Mesenchymal stem cell (in vitro differentiated cells and primary cell): ENCODE data around the gene LDB2.

ENCODE experiments used
- DNase-seq: peaks from one replicate; pipeline ENCODE4 v3.0.0-alpha.2; 2013
- H2AFZ ChIP-seq: one replicate; pipeline ENCODE4 v1.6.1; 2013; ENCODE audit warnings: low read depth, mild to moderate bottlenecking, control low read depth, inconsistent platforms, low read length, moderate library complexity
- H2AK5ac ChIP-seq: 2 replicates; pipeline ENCODE4 v1.6.1; 2013; ENCODE audit warnings: low read length, moderate library complexity, mild to moderate bottlenecking, inconsistent platforms; ENCODE audit not compliant: severe bottlenecking
- H2BK120ac ChIP-seq: one replicate; pipeline ENCODE4 v1.6.1; 2013; ENCODE audit warnings: low read depth, mild to moderate bottlenecking, inconsistent platforms, low read length, moderate library complexity
- H2BK12ac ChIP-seq, 2 experiments: one replicate each; pipeline ENCODE4 v1.6.1; 2013; ENCODE audit warnings: inconsistent platforms in 2 of 2, low read length in 2 of 2, mild to moderate bottlenecking in 2 of 2, moderate library complexity in 2 of 2, control low read depth in 1 of 2
- H2BK15ac ChIP-seq: one replicate; pipeline ENCODE4 v1.6.1; 2013; ENCODE audit warnings: mild to moderate bottlenecking, low read depth, inconsistent platforms; ENCODE audit not compliant: poor library complexity, severe bottlenecking
- H2BK5ac ChIP-seq: 2 replicates; pipeline ENCODE4 v1.6.1; 2013; ENCODE audit warnings: low read depth, mild to moderate bottlenecking, low read length, control low read depth, inconsistent platforms; ENCODE audit not compliant: poor library complexity, severe bottlenecking
- H3K14ac ChIP-seq, 2 experiments: one replicate each; pipeline ENCODE4 v1.6.1; 2013; ENCODE audit warnings: inconsistent platforms in 2 of 2, low read length in 2 of 2, control low read depth in 1 of 2, mild to moderate bottlenecking in 1 of 2, moderate library complexity in 1 of 2
- H3K18ac ChIP-seq, 2 experiments: one replicate each; pipeline ENCODE4 v1.6.1; 2013; ENCODE audit warnings: inconsistent platforms in 2 of 2, low read length in 2 of 2, control low read depth in 1 of 2, low read depth in 1 of 2, mild to moderate bottlenecking in 1 of 2
- H3K23ac ChIP-seq, 2 experiments: one replicate each; pipeline ENCODE4 v1.6.1; 2013; ENCODE audit warnings: inconsistent platforms in 2 of 2, low read length in 2 of 2, mild to moderate bottlenecking in 2 of 2, moderate library complexity in 2 of 2, control low read depth in 1 of 2
- H3K27ac ChIP-seq: 2 replicates; pipeline ENCODE4 v1.5.1; 2013; ENCODE audit warnings: mild to moderate bottlenecking, moderate library complexity, low read length, control low read depth, inconsistent platforms; ENCODE audit not compliant: poor library complexity, severe bottlenecking
- H3K27me3 ChIP-seq, 2 experiments: 2 replicates each; pipeline versions ENCODE4 v1.6.1 to v1.7.0; 2013; ENCODE audit warnings: low read length in 2 of 2, mild to moderate bottlenecking in 2 of 2, moderate library complexity in 2 of 2, control low read depth in 1 of 2, inconsistent platforms in 1 of 2; ENCODE audit not compliant: control insufficient read depth in 1 of 2, insufficient read depth in 1 of 2
- H3K36me3 ChIP-seq, 2 experiments: 2 replicates each; pipeline versions ENCODE4 v1.6.1 to v1.7.0; 2013; ENCODE audit warnings: low read length in 2 of 2, control low read depth in 1 of 2, inconsistent platforms in 1 of 2, low read depth in 1 of 2, mild to moderate bottlenecking in 1 of 2; ENCODE audit not compliant: insufficient read depth in 2 of 2, control insufficient read depth in 1 of 2
- H3K4ac ChIP-seq, 2 experiments: one replicate each; pipeline ENCODE4 v1.6.1; 2013; ENCODE audit warnings: inconsistent platforms in 2 of 2, low read length in 2 of 2, mild to moderate bottlenecking in 2 of 2, moderate library complexity in 2 of 2, control low read depth in 1 of 2, low read depth in 1 of 2
- H3K4me1 ChIP-seq: 2 replicates; pipeline ENCODE4 v1.6.1; 2013; ENCODE audit warnings: low read depth, low read length, control low read depth; ENCODE audit not compliant: control insufficient read depth, insufficient read depth
- H3K4me2 ChIP-seq: 2 replicates; pipeline ENCODE4 v1.6.1; 2013; ENCODE audit warnings: low read length, mild to moderate bottlenecking, inconsistent platforms; ENCODE audit not compliant: poor library complexity, severe bottlenecking
- H3K4me3 ChIP-seq, 2 experiments: 2 replicates each; pipeline versions ENCODE4 v1.5.1 to v1.7.0; 2013; ENCODE audit warnings: low read length in 2 of 2, mild to moderate bottlenecking in 2 of 2, control low read depth in 1 of 2, low read depth in 1 of 2; ENCODE audit not compliant: insufficient read depth in 1 of 2
- H3K79me1 ChIP-seq: replicated peaks from 2 replicates; pipeline ENCODE4 v1.6.1; 2013; ENCODE audit warnings: mild to moderate bottlenecking, control low read depth, low read length, inconsistent platforms; ENCODE audit not compliant: poor library complexity, severe bottlenecking
- H3K9ac ChIP-seq: 2 replicates; pipeline ENCODE4 v1.7.0; 2013; ENCODE audit warnings: mild to moderate bottlenecking, low read length, moderate library complexity
- H3K9me3 ChIP-seq: 2 replicates; pipeline ENCODE4 v1.7.0; 2013; ENCODE audit warnings: mild to moderate bottlenecking, low read length; ENCODE audit not compliant: control insufficient read depth
- H4K8ac ChIP-seq: one replicate; pipeline ENCODE4 v1.6.1; 2013; ENCODE audit warnings: inconsistent platforms, mild to moderate bottlenecking, low read length, moderate library complexity
- H4K91ac ChIP-seq: one replicate; pipeline ENCODE4 v1.6.1; 2013; ENCODE audit warnings: mild to moderate bottlenecking, low read length, inconsistent platforms
- WGBS: methylation state at CpG from one replicate; pipeline ENCODE4 v1.1.7; 2013; ENCODE audit warnings: mixed read lengths; 5-methylcytosine and 5-hydroxymethylcytosine counted together

LDB2 gene

DNA sequence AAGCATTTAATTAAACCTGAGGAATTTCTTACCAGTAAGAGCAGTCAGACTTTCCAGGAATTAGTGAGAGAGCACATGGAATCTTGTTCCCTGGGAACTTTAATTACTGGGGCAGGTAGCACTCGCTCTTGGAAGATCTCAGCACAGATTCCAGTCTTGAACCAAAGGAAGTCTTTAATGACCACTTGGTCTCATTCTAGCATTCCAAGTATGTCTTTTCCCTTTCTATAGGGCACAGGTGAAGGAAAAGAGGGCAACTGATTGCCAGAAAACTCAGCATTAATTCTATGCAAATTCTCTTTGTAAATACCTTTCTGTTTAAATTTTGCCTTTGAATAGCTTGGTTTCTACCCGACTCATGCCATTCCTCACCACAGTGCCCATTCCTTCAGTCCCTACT lies 236.6 kb downstream of the LDB2 start:
- H2BK5ac ChIP-seq = no peak overlapping the region
- H3K4me2 ChIP-seq = no peak overlapping the region
- H2BK120ac ChIP-seq = no peak overlapping the region
- H3K4me3 ChIP-seq = no peak overlapping the region
- H3K36me3 ChIP-seq = peaks cover 0 to 14% of the 10 kb centered on the region in 2 experiments
- no peak overlapping the region for H3K4ac ChIP-seq
- H3K9ac ChIP-seq = no peak overlapping the region
- no peak overlapping the region for H3K23ac ChIP-seq
- no peaks in the 10 kb centered on the region for H3K9me3 ChIP-seq
- no peak overlapping the region for H4K8ac ChIP-seq
- 85% methylated on average over 2 of the region's 2 CpGs for WGBS
- H4K91ac ChIP-seq = no peak overlapping the region
- no peak overlapping the region for H2BK15ac ChIP-seq
- H2BK12ac ChIP-seq = no peak overlapping the region
- no peaks in the 10 kb centered on the region for H3K79me1 ChIP-seq
- DNase-seq = no peak
- H3K27ac ChIP-seq = no peak overlapping the region
- no peak overlapping the region for H3K18ac ChIP-seq
- H3K27me3 ChIP-seq = no peaks in the 10 kb centered on the region
- no peak overlapping the region for H2AK5ac ChIP-seq
- H2AFZ ChIP-seq = no peak overlapping the region
- no peak overlapping the region for H3K14ac ChIP-seq
- no peaks in the 10 kb centered on the region for H3K4me1 ChIP-seq

GRCh38 chr4:16660656-16661055 lies 237.8 kb downstream of the LDB2 start:
- Histone ChIP-seq H2BK15ac (no peak overlapping the region), H3K79me1 (no peaks in the 10 kb centered on the region), H3K4me2 (no peak overlapping the region), H4K8ac (no peak overlapping the region), H3K27me3 (no peaks in the 10 kb centered on the region), H2BK120ac (no peak overlapping the region), H3K36me3 (peaks cover 0 to 7% of the 10 kb centered on the region in 2 experiments), H3K4ac (no peak overlapping the region), H3K4me3 (no peak overlapping the region), H3K4me1 (no peaks in the 10 kb centered on the region), H2BK5ac (no peak overlapping the region), H3K27ac (no peak overlapping the region), H3K9ac (no peak overlapping the region), H3K14ac (no peak overlapping the region), H2AFZ (no peak overlapping the region), H2BK12ac (no peak overlapping the region), H3K18ac (no peak overlapping the region), H3K9me3 (no peaks in the 10 kb centered on the region), H3K23ac (no peak overlapping the region), H4K91ac (no peak overlapping the region), H2AK5ac (no peak overlapping the region)
- 97% methylated on average over 2 of the region's 2 CpGs for WGBS
- DNase-seq = no peak

GRCh38 chr4:16659694-16660093 lies 238.8 kb downstream of the LDB2 start:
- no peak overlapping the region for H3K23ac ChIP-seq
- H3K4ac ChIP-seq = no peak overlapping the region
- H3K27me3 ChIP-seq = no peaks in the 10 kb centered on the region
- no peaks in the 10 kb centered on the region for H3K9me3 ChIP-seq
- H2BK5ac ChIP-seq = no peak overlapping the region
- 100% methylated on average over 1 of the region's 3 CpGs for WGBS
- no peak overlapping the region for H3K27ac ChIP-seq
- H2BK120ac ChIP-seq = no peak overlapping the region
- H3K4me1 ChIP-seq = no peaks in the 10 kb centered on the region
- DNase-seq = no peak
- no peak overlapping the region for H2BK15ac ChIP-seq
- H4K8ac ChIP-seq = no peak overlapping the region
- no peak overlapping the region for H2AK5ac ChIP-seq
- no peak overlapping the region for H4K91ac ChIP-seq
- H3K18ac ChIP-seq = no peak overlapping the region
- no peak overlapping the region for H2BK12ac ChIP-seq
- no peak overlapping the region for H3K9ac ChIP-seq
- no peak overlapping the region for H3K4me2 ChIP-seq
- no peak overlapping the region for H3K14ac ChIP-seq
- H3K79me1 ChIP-seq = no peaks in the 10 kb centered on the region
- H2AFZ ChIP-seq = no peak overlapping the region
- no peak overlapping the region for H3K4me3 ChIP-seq
- H3K36me3 ChIP-seq = peaks cover 0 to 7% of the 10 kb centered on the region in 2 experiments

DNA sequence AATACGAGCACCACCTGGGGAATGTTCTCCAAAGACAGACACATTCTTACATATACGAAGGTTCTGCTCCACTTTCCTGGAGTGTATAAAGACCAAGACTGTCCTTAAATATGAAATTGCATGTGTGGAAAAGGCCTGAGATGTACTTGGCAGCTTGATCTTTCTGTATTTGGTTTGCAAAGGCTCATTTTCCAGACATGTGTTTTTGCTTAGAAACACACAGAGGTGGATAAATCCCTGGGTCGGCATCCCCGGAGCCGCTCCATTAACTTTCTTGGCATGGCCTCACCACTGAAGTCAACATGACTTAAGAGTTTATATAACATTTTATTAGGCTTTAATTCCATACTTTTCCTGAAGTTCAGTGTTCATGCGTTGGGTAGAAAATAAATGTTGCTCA lies 239.4 kb downstream of the LDB2 start:
- H2BK15ac ChIP-seq = no peak overlapping the region
- no peak for DNase-seq
- no peak overlapping the region for H2BK5ac ChIP-seq
- no peak overlapping the region for H2AK5ac ChIP-seq
- no peak overlapping the region for H4K91ac ChIP-seq
- no peaks in the 10 kb centered on the region for H3K4me1 ChIP-seq
- H3K27ac ChIP-seq = no peak overlapping the region
- no peak overlapping the region for H4K8ac ChIP-seq
- H3K9ac ChIP-seq = no peak overlapping the region
- no peak overlapping the region for H2BK12ac ChIP-seq
- H3K4ac ChIP-seq = no peak overlapping the region
- no peaks in the 10 kb centered on the region for H3K9me3 ChIP-seq
- peaks cover 0 to 3% of the 10 kb centered on the region in 2 experiments for H3K36me3 ChIP-seq
- H3K14ac ChIP-seq = no peak overlapping the region
- no peak overlapping the region for H3K4me2 ChIP-seq
- H3K4me3 ChIP-seq = no peak overlapping the region
- no peak overlapping the region for H3K23ac ChIP-seq
- no peak overlapping the region for H3K18ac ChIP-seq
- no peaks in the 10 kb centered on the region for H3K27me3 ChIP-seq
- no peak overlapping the region for H2AFZ ChIP-seq
- 98% methylated on average over 5 of the region's 6 CpGs for WGBS
- H3K79me1 ChIP-seq = no peaks in the 10 kb centered on the region
- no peak overlapping the region for H2BK120ac ChIP-seq
